HFF-Myc (cell line): Measurements from ENCODE around the gene OR13J1.

Source experiments
- DNase-seq: peaks from one replicate; pipeline ENCODE4 v3.0.0-alpha.2; 2011; ENCODE audit warnings: low read depth; ENCODE audit errors: extremely low read depth
- H3K4me3 ChIP-seq: replicated peaks from 2 replicates; pipeline ENCODE4 v1.5.1; 2011; ENCODE audit warnings: low read depth, mild to moderate bottlenecking, control low read depth, low read length
- CTCF ChIP-seq: IDR thresholded peaks from 2 replicates; pipeline ENCODE4 v1.5.1; 2012; ENCODE audit warnings: mild to moderate bottlenecking, low read depth, low read length, control low read depth; ENCODE audit errors: missing control alignments

The OR13J1 gene

GRCh38 chr9:35912791-35913400 is 42.7 kb upstream of the OR13J1 start:
- no peak for DNase-seq
- no peak overlapping the region for H3K4me3 ChIP-seq
- TF ChIP-seq CTCF, result no peak

DNA sequence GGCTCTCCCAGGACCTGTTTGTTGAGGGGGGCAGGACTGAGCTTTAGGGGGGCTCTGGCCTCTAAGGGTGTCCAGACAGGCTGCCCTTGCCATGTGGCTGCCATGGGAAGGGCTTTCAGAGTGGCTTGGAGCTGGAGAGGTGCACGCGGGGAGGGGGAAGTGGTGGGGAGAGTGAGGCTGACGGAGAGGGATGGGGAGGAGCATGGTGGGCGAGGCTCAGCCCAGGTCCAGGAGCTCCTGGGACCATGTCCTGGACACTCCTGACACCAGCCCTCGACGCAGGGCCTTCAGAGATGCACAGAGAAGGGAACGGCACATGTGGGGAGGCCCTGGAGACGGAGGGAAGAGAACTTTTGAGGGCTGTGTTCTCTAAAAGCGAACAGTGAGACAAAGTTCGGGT is 41.5 kb upstream of the OR13J1 start:
- TF ChIP-seq CTCF, result no peak
- DNase-seq, result no peak

DNA sequence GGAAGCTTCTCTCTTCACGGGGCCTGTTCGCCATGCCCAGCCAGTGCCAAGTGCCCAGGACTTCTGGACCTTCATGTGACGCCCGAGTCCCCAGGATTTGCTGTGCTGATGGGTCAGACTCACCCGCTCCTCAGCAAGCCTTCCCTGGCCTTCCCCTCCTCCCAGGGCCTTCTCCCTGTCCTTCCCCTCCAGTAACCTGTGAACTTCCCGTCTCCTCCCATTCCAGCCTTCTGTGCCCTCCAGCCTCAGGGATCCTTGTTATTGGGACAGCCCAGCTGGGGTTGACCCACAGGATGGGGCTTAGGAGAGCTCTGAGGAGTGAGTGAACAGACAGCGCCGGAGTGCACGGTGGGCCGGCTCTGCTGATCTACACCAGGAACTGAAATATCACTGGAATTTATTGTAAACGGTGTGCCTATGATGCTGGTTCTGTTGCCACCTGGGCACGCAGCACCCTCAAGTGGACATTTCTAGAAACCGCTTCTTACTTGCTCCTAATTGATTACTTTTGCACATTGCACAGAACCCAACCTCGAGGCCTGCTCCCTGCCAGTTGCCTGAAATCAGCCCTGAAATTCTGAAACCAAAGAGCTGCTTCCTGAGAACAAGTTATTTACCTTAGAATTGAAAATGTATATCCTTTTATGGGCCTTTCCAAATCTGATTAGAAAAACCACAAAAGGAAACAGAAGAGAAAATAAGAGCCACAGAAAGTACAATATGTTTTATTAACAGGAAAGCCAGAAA is 40.6 kb upstream of the OR13J1 start:
- peak; percentile 35 for DNase-seq
- peak; percentile 55 for TF ChIP-seq CTCF
- no peak overlapping the region for H3K4me3 ChIP-seq

More for the DNA sequence above, 41.5 kb upstream of the OR13J1 start:
- H3K4me3 ChIP-seq, result no peak overlapping the region

GRCh38 chr9:35909687-35910612 is 39.7 kb upstream of the OR13J1 start:
- TF ChIP-seq CTCF, result no peak
- no peak for DNase-seq
- no peak overlapping the region for H3K4me3 ChIP-seq

DNA sequence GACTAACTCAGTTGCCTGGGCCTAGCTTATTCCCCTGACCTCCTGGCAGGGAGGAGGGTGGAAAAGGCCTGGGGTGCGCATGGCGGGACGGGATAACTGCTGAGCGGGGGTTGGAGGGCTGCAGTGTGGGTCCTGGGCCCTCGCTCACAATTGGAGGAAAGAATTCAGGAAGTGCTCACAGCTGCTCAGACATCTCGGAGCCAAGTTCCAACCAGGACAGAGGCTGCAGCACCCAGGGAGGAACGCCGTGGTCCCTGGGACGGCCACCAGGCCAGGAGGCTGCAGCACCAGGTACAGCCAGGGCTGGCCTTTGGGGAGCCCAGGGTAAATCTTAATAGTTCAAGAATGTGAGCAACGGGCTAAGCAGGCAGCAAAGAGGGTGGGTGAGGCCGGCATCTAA is 39.1 kb upstream of the OR13J1 start, which contains the start of gene SPAAR:
Gene SPAAR (plus strand): TSS at position 217 of the 400 bp plus-strand sequence. CDS start 974 bp downstream, outside the sequence.
- TF ChIP-seq CTCF, result no peak
- H3K4me3 ChIP-seq, result no peak within 1 kb of the TSS
- no peak for DNase-seq

DNA sequence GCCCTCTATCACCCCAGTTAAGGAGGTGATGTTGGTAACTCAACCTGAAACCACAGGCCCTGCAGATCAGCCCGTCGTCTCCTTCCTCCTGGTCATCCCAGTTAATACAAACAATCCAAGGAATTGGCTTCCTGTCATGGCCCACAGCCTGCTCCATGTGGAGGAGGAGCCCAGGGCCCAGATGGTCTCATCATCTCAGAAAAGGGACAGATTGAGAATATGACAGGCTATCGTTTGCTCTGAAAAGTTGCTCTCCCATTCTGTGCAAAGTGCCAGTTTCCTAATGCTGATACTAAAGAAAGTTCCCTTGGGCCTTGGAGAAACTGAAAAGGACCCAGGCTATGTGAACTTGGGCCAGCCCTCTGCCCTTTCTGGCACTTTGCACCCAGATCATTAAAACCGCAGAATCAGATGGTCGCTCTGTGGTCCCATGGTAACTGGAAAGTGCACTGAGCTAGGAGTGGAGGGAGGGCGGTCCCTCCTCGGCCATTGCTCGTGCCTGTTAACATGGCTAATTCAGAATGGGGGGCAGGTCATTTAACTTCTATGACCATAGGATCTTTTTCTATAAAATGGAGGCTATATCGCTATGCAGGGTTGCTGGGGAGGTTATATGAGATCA is 38.4 kb upstream of the OR13J1 start:
- no peak overlapping the region for H3K4me3 ChIP-seq
- DNase-seq, result peak; percentile 33

More for the DNA sequence above, 38.4 kb upstream of the OR13J1 start:
- TF ChIP-seq CTCF, result no peak
